ENCODE data around the gene SLC35F5. TPM values are rescaled to one million over a fixed set of nuclear protein-coding genes. Genes with fewer than 3 reads are reported as not detected.
"Not testable (repeated sequence)": the region's sequence is repeated elsewhere in the genome, so short reads cannot be mapped to it uniquely, and the experiment has no call there.

Gene SLC35F5
- total and polyA plus RNA-seq, 2 donors, result 29.0 to 32.4 TPM

- not testable (repeated sequence) for H3K27ac ChIP-seq (ENCODE audit: low read depth in 1 of 2, low read length in 1 of 2); H3K9me3 ChIP-seq (ENCODE audit: control insufficient read depth in 2 of 2, insufficient read depth in 1 of 2, low read length in 1 of 2); H3K4me3 ChIP-seq (ENCODE audit: low read length in 2 of 2); H3K36me3 ChIP-seq (ENCODE audit: control insufficient read depth in 2 of 2, insufficient read depth in 2 of 2, low read length in 1 of 2); DNase-seq (ENCODE audit: low read depth in 6 of 9, low spot score in 9 of 9); H3K27me3 ChIP-seq (ENCODE audit: control insufficient read depth in 2 of 2, insufficient read depth in 1 of 2, low read length in 1 of 2)
- H3K4me1 ChIP-seq (ENCODE audit: control insufficient read depth in 2 of 2, insufficient read depth in 2 of 2, low read length in 2 of 2), result peaks cover 16% of the 10 kb centered on the region in 2 donors
- WGBS, result 64% methylated on average over 3 of the region's 3 CpGs
These were observed 65.6 kb downstream of the SLC35F5 start for GRCh38 chr2:113690871-113691270.

- no peak overlapping the region for H3K4me3 ChIP-seq (ENCODE audit: low read length in 2 of 2)
- no peak overlapping the region for H3K27ac ChIP-seq (ENCODE audit: low read depth in 1 of 2, low read length in 1 of 2)
- no peaks in the 10 kb centered on the region for H3K4me1 ChIP-seq (ENCODE audit: control insufficient read depth in 2 of 2, insufficient read depth in 2 of 2, low read length in 2 of 2)
- H3K36me3 ChIP-seq (ENCODE audit: control insufficient read depth in 2 of 2, insufficient read depth in 2 of 2, low read length in 1 of 2), result no peaks in the 10 kb centered on the region
- no peaks in the 10 kb centered on the region for H3K9me3 ChIP-seq (ENCODE audit: control insufficient read depth in 2 of 2, insufficient read depth in 1 of 2, low read length in 1 of 2)
- 97% methylated on average over 2 of the region's 2 CpGs for WGBS
- DNase-seq (ENCODE audit: low read depth in 6 of 9, low spot score in 9 of 9), result no peak
- H3K27me3 ChIP-seq (ENCODE audit: control insufficient read depth in 2 of 2, insufficient read depth in 1 of 2, low read length in 1 of 2), result no peaks in the 10 kb centered on the region
These were observed 69.9 kb downstream of the SLC35F5 start for GRCh38 chr2:113686537-113686936.

GRCh38 chr2:113685471-113685870, 71.0 kb downstream of the SLC35F5 start:
- Histone ChIP-seq H3K4me1 (ENCODE audit: control insufficient read depth in 2 of 2, insufficient read depth in 2 of 2, low read length in 2 of 2) (no peaks in the 10 kb centered on the region), H3K9me3 (ENCODE audit: control insufficient read depth in 2 of 2, insufficient read depth in 1 of 2, low read length in 1 of 2) (no peaks in the 10 kb centered on the region), H3K27me3 (ENCODE audit: control insufficient read depth in 2 of 2, insufficient read depth in 1 of 2, low read length in 1 of 2) (no peaks in the 10 kb centered on the region), H3K36me3 (ENCODE audit: control insufficient read depth in 2 of 2, insufficient read depth in 2 of 2, low read length in 1 of 2) (no peaks in the 10 kb centered on the region), H3K4me3 (ENCODE audit: low read length in 2 of 2) (no peak overlapping the region), H3K27ac (ENCODE audit: low read depth in 1 of 2, low read length in 1 of 2) (no peak overlapping the region)
- no peak for DNase-seq (ENCODE audit: low read depth in 6 of 9, low spot score in 9 of 9)
- 99% methylated on average over 8 of the region's 8 CpGs for WGBS

- DNase-seq (ENCODE audit: low read depth in 6 of 9, low spot score in 9 of 9), result no peak
- Histone ChIP-seq H3K4me3 (ENCODE audit: low read length in 2 of 2) (no peak overlapping the region), H3K27me3 (ENCODE audit: control insufficient read depth in 2 of 2, insufficient read depth in 1 of 2, low read length in 1 of 2) (no peaks in the 10 kb centered on the region), H3K36me3 (ENCODE audit: control insufficient read depth in 2 of 2, insufficient read depth in 2 of 2, low read length in 1 of 2) (no peaks in the 10 kb centered on the region), H3K9me3 (ENCODE audit: control insufficient read depth in 2 of 2, insufficient read depth in 1 of 2, low read length in 1 of 2) (no peaks in the 10 kb centered on the region), H3K27ac (ENCODE audit: low read depth in 1 of 2, low read length in 1 of 2) (no peak overlapping the region), H3K4me1 (ENCODE audit: control insufficient read depth in 2 of 2, insufficient read depth in 2 of 2, low read length in 2 of 2) (no peaks in the 10 kb centered on the region)
- WGBS, result 95% methylated on average over 8 of the region's 8 CpGs
These were observed 77.0 kb downstream of the SLC35F5 start for GRCh38 chr2:113679457-113679856.

- no peak for DNase-seq (ENCODE audit: low read depth in 6 of 9, low spot score in 9 of 9)
- Histone ChIP-seq H3K4me1 (ENCODE audit: control insufficient read depth in 2 of 2, insufficient read depth in 2 of 2, low read length in 2 of 2) (no peaks in the 10 kb centered on the region), H3K27me3 (ENCODE audit: control insufficient read depth in 2 of 2, insufficient read depth in 1 of 2, low read length in 1 of 2) (no peaks in the 10 kb centered on the region), H3K27ac (ENCODE audit: low read depth in 1 of 2, low read length in 1 of 2) (no peak overlapping the region), H3K36me3 (ENCODE audit: control insufficient read depth in 2 of 2, insufficient read depth in 2 of 2, low read length in 1 of 2) (no peaks in the 10 kb centered on the region), H3K9me3 (ENCODE audit: control insufficient read depth in 2 of 2, insufficient read depth in 1 of 2, low read length in 1 of 2) (no peaks in the 10 kb centered on the region), H3K4me3 (ENCODE audit: low read length in 2 of 2) (no peak overlapping the region)
- 97% methylated on average over 2 of the region's 2 CpGs for WGBS
These were observed 79.1 kb downstream of the SLC35F5 start for GRCh38 chr2:113677330-113677729.

- Histone ChIP-seq H3K27ac (ENCODE audit: low read depth in 1 of 2, low read length in 1 of 2) (no peak overlapping the region), H3K9me3 (ENCODE audit: control insufficient read depth in 2 of 2, insufficient read depth in 1 of 2, low read length in 1 of 2) (no peaks in the 10 kb centered on the region), H3K36me3 (ENCODE audit: control insufficient read depth in 2 of 2, insufficient read depth in 2 of 2, low read length in 1 of 2) (no peaks in the 10 kb centered on the region), H3K4me3 (ENCODE audit: low read length in 2 of 2) (no peak overlapping the region), H3K27me3 (ENCODE audit: control insufficient read depth in 2 of 2, insufficient read depth in 1 of 2, low read length in 1 of 2) (no peaks in the 10 kb centered on the region), H3K4me1 (ENCODE audit: control insufficient read depth in 2 of 2, insufficient read depth in 2 of 2, low read length in 2 of 2) (no peaks in the 10 kb centered on the region)
- no peak for DNase-seq (ENCODE audit: low read depth in 6 of 9, low spot score in 9 of 9)
- WGBS, result 98% methylated on average over 4 of the region's 4 CpGs
These were observed 79.7 kb downstream of the SLC35F5 start for GRCh38 chr2:113676623-113677266.

- no peak overlapping the region for H3K27ac ChIP-seq (ENCODE audit: low read depth in 1 of 2, low read length in 1 of 2)
- H3K27me3 ChIP-seq (ENCODE audit: control insufficient read depth in 2 of 2, insufficient read depth in 1 of 2, low read length in 1 of 2), result no peaks in the 10 kb centered on the region
- H3K4me1 ChIP-seq (ENCODE audit: control insufficient read depth in 2 of 2, insufficient read depth in 2 of 2, low read length in 2 of 2), result no peaks in the 10 kb centered on the region
- no peaks in the 10 kb centered on the region for H3K9me3 ChIP-seq (ENCODE audit: control insufficient read depth in 2 of 2, insufficient read depth in 1 of 2, low read length in 1 of 2)
- DNase-seq (ENCODE audit: low read depth in 6 of 9, low spot score in 9 of 9), result no peak
- WGBS, result 92% methylated on average over 9 of the region's 9 CpGs
- no peaks in the 10 kb centered on the region for H3K36me3 ChIP-seq (ENCODE audit: control insufficient read depth in 2 of 2, insufficient read depth in 2 of 2, low read length in 1 of 2)
- no peak overlapping the region for H3K4me3 ChIP-seq (ENCODE audit: low read length in 2 of 2)
These were observed 80.6 kb downstream of the SLC35F5 start for GRCh38 chr2:113675875-113676274.

GRCh38 chr2:113672326-113672932, 84.0 kb downstream of the SLC35F5 start:
- DNase-seq (ENCODE audit: low read depth in 6 of 9, low spot score in 9 of 9), result no peak
- WGBS, result 91% methylated on average over 7 of the region's 7 CpGs
- Histone ChIP-seq H3K27ac (ENCODE audit: low read depth in 1 of 2, low read length in 1 of 2) (no peak overlapping the region), H3K36me3 (ENCODE audit: control insufficient read depth in 2 of 2, insufficient read depth in 2 of 2, low read length in 1 of 2) (no peaks in the 10 kb centered on the region), H3K4me1 (ENCODE audit: control insufficient read depth in 2 of 2, insufficient read depth in 2 of 2, low read length in 2 of 2) (no peaks in the 10 kb centered on the region), H3K27me3 (ENCODE audit: control insufficient read depth in 2 of 2, insufficient read depth in 1 of 2, low read length in 1 of 2) (no peaks in the 10 kb centered on the region), H3K9me3 (ENCODE audit: control insufficient read depth in 2 of 2, insufficient read depth in 1 of 2, low read length in 1 of 2) (peaks cover 0 to 4% of the 10 kb centered on the region in 2 donors), H3K4me3 (ENCODE audit: low read length in 2 of 2) (no peak overlapping the region)

- not testable (repeated sequence) for H3K27me3 ChIP-seq (ENCODE audit: control insufficient read depth in 2 of 2, insufficient read depth in 1 of 2, low read length in 1 of 2); DNase-seq (ENCODE audit: low read depth in 6 of 9, low spot score in 9 of 9); H3K4me3 ChIP-seq (ENCODE audit: low read length in 2 of 2); H3K36me3 ChIP-seq (ENCODE audit: control insufficient read depth in 2 of 2, insufficient read depth in 2 of 2, low read length in 1 of 2); H3K4me1 ChIP-seq (ENCODE audit: control insufficient read depth in 2 of 2, insufficient read depth in 2 of 2, low read length in 2 of 2); H3K9me3 ChIP-seq (ENCODE audit: control insufficient read depth in 2 of 2, insufficient read depth in 1 of 2, low read length in 1 of 2); H3K27ac ChIP-seq (ENCODE audit: low read depth in 1 of 2, low read length in 1 of 2)
- 97% methylated on average over 21 of the region's 21 CpGs for WGBS
These were observed 87.4 kb downstream of the SLC35F5 start for GRCh38 chr2:113669013-113669412.
